ENCODE results near the gene LIMCH1. TPM values are rescaled to one million over a fixed set of nuclear protein-coding genes. Genes with fewer than 3 reads are reported as not detected.
A peak's percentile ranks its signal among the peaks of the same experiment; 100 is the strongest.

The LIMCH1 gene
- total RNA-seq, 1 donor from 2014 or later, result 12.7 TPM

GRCh38 chr4:41745292-41746024, 207.5 kb downstream of the LIMCH1 start:
- H3K4me3 Mint-ChIP-seq (ENCODE audit: low read depth), result no peak overlapping the region
- TF ChIP-seq CTCF (IDR thresholded peaks at IDR 0.05; ENCODE audit: unreplicated experiment), result no peak
- H3K27me3 Mint-ChIP-seq, result peaks cover 96% of the 10 kb centered on the region
- no peak overlapping the region for H3K27ac Mint-ChIP-seq
- no peaks in the 10 kb centered on the region for H3K36me3 Mint-ChIP-seq (ENCODE audit: insufficient read depth)
- no peaks in the 10 kb centered on the region for H3K9me3 Mint-ChIP-seq (ENCODE audit: low read depth)
- H3K4me1 Mint-ChIP-seq (ENCODE audit: low read depth), result peaks cover 3% of the 10 kb centered on the region
- DNase-seq (ENCODE audit: low spot score, unreplicated experiment), result no peak

- Mint-ChIP-seq H3K27me3 (peaks cover 96% of the 10 kb centered on the region), H3K36me3 (ENCODE audit: insufficient read depth) (no peaks in the 10 kb centered on the region), H3K27ac (no peak overlapping the region), H3K4me3 (ENCODE audit: low read depth) (peak overlapping the region; percentile 5), H3K4me1 (ENCODE audit: low read depth) (peaks cover 3% of the 10 kb centered on the region), H3K9me3 (ENCODE audit: low read depth) (no peaks in the 10 kb centered on the region)
- no peak for DNase-seq (ENCODE audit: low spot score, unreplicated experiment)
- no peak for TF ChIP-seq CTCF (IDR thresholded peaks at IDR 0.05; ENCODE audit: unreplicated experiment)
Observed at GRCh38 chr4:41746025-41746439, 208.1 kb downstream of the LIMCH1 start.

- Mint-ChIP-seq H3K9me3 (ENCODE audit: low read depth) (no peaks in the 10 kb centered on the region), H3K27me3 (peaks cover 94% of the 10 kb centered on the region), H3K4me3 (ENCODE audit: low read depth) (no peak overlapping the region), H3K27ac (peak overlapping the region; percentile 57), H3K36me3 (ENCODE audit: insufficient read depth) (no peaks in the 10 kb centered on the region), H3K4me1 (ENCODE audit: low read depth) (peaks cover 3% of the 10 kb centered on the region)
- no peak for TF ChIP-seq CTCF (IDR thresholded peaks at IDR 0.05; ENCODE audit: unreplicated experiment)
- no peak for DNase-seq (ENCODE audit: low spot score, unreplicated experiment)
Observed at GRCh38 chr4:41746440-41747229, 208.7 kb downstream of the LIMCH1 start.

GRCh38 chr4:41747230-41748055, 209.5 kb downstream of the LIMCH1 start:
- no peak for TF ChIP-seq CTCF (IDR thresholded peaks at IDR 0.05; ENCODE audit: unreplicated experiment)
- Mint-ChIP-seq H3K9me3 (ENCODE audit: low read depth) (no peaks in the 10 kb centered on the region), H3K27me3 (peaks cover 95% of the 10 kb centered on the region), H3K4me1 (ENCODE audit: low read depth) (peaks cover 3% of the 10 kb centered on the region), H3K27ac (no peak overlapping the region), H3K4me3 (ENCODE audit: low read depth) (no peak overlapping the region), H3K36me3 (ENCODE audit: insufficient read depth) (no peaks in the 10 kb centered on the region)
- no peak for DNase-seq (ENCODE audit: low spot score, unreplicated experiment)

GRCh38 chr4:41748074-41748570, 210.2 kb downstream of the LIMCH1 start:
- no peaks in the 10 kb centered on the region for H3K9me3 Mint-ChIP-seq (ENCODE audit: low read depth)
- no peak overlapping the region for H3K4me3 Mint-ChIP-seq (ENCODE audit: low read depth)
- TF ChIP-seq CTCF (IDR thresholded peaks at IDR 0.05; ENCODE audit: unreplicated experiment), result no peak
- peaks cover 95% of the 10 kb centered on the region for H3K27me3 Mint-ChIP-seq
- H3K4me1 Mint-ChIP-seq (ENCODE audit: low read depth), result peaks cover 3% of the 10 kb centered on the region
- no peak for DNase-seq (ENCODE audit: low spot score, unreplicated experiment)
- H3K36me3 Mint-ChIP-seq (ENCODE audit: insufficient read depth), result no peaks in the 10 kb centered on the region
- H3K27ac Mint-ChIP-seq, result no peak overlapping the region

All from progenitor cell of endocrine pancreas (in vitro differentiated cells).